ENCODE data around the gene THADA.
"Not testable (repeated sequence)": the region's sequence is repeated elsewhere in the genome, so short reads cannot be mapped to it uniquely, and the experiment has no call there.

THADA gene

DNA sequence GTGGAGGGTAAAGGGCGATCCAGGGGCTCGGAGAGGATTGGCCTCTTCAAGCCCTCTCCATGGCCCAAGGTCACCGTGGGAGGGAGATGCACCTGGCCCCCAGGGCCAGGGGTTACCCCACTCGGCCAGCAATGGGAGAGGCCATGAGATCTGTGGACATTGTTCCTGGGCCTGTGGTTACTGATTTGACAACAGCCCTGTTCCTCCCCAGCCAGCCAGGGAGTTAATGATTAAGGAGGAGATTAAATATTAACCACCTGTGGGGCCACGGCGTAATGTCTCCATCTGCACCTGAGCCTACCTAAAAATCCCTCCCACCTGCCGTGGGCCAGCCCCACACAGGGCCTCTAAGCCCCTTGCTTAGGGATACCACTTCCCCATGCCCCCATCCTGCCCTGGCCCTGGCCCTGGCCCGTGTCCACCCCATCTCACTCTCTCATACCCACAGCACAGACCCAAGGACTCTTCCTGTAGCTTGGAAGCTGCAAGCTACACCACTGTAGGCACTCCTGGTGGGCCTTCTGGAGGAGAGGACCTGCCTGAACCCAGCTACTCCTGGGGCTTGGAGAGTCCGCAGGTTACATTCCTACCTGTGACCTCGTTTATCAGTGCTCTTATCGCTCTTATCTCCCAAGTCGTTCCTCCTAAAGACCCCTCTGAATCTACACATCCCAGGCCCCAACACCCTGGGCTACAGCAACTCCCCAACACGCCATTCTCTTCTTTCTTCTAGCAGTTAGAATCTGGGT is 401.5 kb downstream of the THADA start:
- no peak for DNase-seq

DNA sequence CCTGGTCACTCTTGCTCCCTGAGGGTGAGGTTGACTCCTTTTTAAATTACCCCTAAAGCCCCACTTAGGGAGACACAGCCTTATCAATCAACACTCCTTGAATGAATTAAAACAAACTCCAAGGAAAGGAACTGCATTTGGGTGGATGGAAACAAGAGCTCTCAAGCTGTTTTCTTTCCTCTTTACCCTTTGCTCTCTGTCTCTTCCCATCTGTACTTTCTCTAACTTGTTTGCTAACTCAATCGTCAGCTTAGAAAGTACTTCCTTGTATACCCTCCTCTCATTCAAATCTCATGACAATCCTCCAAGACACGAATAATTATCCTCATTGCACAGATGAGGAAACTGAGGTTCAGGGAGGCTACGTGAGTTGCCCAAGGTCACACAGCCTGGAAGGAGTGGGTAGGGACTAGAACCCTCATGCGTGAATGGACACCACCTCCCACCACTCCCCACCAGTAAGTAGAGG is 402.2 kb downstream of the THADA start:
- no peak for DNase-seq

DNA sequence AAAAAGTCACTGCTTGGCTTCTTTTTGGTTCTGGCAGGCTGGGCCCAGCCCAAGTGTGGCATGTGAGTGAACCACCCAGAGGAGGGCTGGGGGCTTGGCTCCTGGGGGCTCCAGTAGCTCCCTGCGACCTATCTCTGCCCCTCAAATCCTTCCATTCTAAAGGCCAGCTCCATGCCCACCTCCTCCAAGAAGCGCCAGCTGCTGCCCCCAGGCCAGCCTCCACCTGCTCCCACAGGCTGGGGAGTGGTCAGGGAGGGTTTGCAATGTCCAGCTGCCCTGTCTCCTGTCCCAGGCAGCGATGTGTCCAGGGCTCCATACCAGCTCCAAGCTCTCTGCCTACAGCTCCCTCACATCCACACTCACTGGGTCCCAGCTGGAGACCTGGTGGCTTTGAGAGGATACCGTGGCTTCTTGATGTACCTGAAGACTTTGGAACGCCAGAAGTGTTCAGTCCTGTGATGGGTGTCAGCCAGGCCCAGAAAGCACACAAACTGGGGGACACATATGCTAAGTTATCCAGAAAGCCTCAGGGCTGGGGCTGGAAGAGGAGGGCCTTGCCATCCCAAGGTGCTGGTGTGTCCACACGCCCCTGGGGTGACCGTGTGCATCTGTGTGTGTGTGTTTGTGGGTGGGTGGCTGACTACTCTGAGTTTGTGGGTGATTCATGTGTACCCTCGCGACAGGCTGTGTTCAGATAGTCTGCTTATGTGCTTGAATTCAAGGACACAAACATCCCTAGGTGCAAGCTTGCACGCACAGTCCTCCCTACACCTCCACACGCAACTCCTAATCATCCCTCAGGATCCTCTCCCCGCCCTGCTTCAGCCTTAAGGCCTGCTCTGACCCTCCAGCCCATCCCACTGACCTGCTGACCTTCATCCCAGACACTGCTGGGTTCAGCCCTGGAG is 402.8 kb downstream of the THADA start:
- DNase-seq, result no peak

DNA sequence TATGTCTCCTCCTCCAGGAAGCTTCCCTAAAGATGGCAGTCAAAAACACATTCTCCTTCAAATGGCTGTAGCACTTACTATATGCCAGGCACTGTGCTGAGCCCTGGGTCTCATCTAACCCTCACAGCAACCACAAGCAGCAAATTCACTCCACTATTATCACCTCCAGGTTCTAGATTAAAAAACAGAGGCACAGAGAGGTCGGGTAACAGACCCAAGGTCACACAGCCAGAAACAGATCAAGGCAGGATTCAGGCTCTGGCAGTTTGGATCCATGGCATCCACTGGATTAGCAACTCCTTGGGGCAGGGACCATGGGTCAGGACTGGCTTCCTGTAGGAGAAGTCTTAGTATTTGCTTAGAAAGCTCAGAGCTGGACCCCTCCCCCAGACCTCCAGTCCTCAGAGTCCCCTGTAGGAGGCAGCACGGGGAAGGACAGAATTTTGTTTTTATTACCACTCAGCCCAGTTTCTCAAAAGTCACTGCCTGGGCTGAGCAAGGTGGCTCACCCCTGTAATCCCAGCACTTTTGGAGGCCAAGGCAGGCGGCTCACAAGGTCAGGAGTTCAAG is 403.8 kb downstream of the THADA start:
- no peak for DNase-seq

DNA sequence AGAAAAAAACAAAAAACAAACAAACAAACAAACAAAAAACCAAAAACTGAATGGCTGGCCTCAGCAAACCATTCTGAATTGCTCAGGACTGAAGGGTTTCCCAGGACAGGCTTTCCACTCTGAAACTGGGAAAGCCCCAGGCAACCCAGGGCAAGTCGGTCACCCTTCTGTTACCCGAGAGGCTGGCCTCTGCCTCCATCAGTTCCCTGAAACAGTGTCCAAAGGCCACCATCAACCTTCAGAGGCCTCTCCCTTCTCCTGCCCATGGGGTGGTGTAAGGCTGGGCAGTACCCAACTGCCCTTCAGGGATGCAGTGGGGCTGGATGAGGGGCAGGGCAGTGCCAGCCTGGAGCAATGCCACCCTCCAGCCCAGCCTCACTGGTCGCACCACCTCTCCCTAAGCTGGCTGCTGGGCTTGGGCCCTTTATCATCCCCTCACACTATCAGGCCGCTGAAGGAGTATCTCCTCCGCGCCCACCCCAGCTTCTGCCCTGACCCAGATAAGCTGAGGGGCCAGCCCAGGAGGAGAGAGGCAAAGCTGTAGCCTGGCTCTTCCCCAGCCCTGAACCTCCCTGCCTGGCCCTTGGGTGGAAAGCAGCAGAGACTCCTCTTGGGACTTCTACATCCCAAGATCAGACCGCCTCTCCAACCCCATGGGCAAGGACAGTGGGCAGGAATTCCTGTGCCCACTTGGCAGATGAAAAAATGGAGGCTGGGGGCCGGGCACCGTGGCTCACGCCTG is 405.4 kb downstream of the THADA start:
- no peak for DNase-seq

DNA sequence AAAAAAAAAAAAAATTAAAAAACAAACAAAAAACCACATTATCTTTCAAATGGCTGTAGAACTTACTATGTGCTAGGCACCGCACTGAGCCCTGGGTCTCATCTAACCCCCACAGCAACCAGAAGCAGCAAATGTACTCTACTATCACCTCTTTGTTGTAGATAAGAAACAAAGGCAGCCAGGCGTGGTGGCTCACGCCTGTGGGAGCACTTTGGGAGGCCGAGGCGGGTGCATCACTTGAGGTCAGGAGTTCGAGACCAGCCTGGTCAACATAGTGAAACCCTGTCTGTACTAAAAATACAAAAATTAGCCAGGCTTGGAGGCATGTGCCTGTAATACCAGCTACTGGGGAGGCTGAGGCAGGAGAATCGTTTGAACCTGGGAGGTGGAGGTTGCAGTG is 406.0 kb downstream of the THADA start:
- DNase-seq, result not testable (repeated sequence)

DNA sequence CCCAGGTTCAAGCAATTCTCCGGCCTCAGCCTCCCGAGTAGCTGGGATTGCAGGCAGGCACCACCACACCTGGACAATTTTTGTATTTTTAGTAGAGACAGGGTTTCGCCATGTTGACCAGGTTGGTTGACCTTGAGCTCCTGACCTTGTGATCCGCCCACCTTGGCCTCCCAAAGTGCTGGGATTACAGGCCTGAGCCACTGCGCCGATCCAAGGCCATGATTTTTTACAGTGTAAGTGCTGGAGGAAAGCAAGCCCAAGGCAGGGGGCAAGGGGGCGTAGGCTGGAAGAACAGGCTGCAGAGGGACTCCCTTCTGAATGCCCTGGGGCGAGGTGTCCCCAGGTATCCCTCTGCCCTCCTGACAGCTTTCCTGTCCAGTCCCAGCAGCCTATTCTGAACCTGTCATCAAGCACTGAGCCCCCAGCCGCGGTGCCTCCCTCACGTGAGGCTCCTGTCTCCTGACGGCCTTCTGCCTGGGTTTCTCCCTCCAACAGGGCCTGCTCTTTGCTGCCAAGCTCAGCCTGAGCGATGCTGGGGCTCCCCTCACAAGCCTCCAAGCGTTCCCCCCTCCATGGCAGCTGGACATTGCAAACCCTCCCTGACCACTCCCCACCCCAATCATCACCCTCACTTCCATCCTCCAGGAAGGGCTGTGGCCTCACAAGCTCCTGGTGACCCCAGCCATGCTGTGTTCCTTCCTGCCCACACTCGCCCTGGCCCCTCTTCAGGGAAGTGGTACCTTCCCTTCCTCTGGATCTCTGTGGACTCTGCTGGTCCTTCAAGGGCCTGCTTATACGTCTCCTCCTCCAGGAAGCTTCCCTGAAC is 407.1 kb downstream of the THADA start:
- DNase-seq, result no peak

DNA sequence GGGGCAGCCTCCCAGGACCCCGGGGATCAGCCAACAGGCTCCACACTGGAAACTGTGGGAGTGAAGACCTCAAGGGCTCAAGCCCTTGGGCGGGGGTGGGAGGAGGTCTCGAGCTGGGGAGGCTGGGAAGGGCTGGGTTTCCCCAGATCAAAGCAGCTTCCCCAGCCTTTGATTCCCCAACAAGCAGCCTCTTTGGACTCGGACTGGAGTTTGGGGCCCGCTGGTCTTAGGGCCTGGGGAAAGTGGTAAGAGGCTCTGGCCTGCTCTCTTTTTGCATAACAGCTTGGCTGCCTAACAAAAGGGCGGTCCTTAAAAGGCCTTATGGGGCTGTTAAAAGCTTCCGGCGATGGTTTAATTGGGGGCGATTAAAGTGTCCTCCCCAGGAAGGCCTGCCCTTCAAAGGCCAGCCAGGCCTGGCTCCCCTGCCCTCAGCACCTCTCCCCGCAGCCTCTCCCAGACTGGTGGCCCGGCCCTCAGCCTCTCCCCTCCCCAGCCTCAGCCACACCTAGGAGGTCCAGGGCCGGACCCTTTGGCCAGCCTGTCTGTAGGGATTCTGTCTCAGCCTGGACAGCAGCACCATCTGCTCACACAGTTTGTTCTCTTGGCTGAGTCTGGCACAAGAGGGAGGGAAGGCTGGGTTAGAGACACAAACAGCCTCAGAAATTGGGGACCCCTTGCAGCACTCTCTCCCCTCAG is 409.0 kb downstream of the THADA start:
- no peak for DNase-seq

DNA sequence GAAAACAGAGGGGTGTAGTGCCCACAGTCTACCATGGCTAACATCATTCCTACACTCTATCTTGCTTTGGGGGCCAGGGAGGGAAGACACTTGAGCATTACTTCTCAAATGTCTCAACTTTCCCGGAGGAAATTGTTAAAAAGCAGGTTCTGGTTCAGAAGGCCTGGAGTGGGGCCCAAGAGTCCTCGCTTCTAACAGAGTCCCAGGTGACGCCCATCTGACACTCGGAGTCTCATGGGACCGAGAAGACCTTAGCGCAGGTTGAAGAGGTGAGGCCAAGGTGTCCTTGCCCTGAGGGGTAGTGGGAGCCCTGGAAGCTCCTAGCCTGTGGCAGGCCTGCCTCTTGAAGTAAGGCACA is 409.5 kb downstream of the THADA start:
- DNase-seq, result no peak

DNA sequence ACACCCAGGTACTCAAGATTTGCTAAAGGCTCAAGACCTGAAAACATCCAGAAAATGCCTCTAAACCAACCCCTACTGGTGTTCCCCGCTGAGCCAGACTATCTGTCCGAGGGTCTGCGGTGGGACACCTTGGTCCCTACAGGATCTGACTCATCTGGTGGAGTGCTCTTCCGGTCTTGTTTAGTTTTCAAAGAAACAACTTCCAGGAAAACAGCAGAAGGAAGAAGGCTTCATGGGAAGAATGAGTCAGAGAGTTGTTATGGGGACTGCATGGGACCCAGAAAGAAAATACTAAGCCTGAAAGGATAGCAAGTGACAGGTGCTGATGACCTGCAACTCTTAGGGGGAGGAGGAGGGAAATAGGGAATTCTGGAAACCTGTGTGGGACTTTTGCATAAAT is 410.7 kb downstream of the THADA start:
- no peak for DNase-seq

DNA sequence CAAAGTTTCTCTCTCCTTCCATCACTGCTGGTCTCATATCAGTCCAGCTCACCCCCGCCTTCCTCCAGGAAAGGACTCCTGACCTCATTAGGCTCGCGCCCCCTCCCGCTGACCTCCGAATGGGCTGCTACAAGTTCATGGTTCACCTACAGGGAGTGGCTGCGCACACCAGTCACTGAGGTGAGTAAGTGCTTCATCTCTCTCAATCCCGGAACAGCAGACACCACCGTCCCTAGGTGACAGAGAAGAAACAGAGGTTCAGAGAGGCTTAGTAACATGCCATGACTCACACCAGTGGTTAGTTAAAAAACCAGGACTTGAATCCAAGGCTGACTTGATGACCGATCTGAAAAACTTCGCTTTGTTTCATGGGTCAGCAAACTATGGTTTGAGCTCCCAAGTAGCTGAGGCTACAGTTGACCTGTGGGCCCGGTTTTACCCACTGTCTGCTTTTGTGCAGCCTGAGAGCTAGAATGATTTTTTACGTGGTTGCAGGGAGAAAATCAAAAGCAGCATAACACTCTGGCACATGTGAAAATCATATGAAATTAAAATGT is 411.4 kb downstream of the THADA start:
- DNase-seq, result no peak

DNA sequence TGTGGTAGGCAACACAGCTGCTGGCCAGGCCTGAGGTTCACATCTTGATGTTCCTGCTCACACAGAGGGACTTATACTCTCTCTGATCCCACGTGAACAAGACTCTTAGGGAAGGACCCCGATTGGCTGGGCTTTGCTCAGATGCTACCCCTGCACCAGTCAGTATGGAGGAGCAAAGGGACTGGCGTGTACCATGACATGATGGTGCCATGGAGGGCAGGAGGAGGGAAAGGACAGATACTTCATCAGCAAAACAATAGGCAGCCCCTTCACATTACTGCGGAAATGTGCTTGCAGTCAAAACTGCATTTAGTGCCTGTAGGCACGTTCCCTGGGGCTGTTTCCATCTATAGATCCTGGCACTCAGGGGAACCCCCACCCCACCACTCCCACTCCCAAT is 412.1 kb downstream of the THADA start:
- no peak for DNase-seq

DNA sequence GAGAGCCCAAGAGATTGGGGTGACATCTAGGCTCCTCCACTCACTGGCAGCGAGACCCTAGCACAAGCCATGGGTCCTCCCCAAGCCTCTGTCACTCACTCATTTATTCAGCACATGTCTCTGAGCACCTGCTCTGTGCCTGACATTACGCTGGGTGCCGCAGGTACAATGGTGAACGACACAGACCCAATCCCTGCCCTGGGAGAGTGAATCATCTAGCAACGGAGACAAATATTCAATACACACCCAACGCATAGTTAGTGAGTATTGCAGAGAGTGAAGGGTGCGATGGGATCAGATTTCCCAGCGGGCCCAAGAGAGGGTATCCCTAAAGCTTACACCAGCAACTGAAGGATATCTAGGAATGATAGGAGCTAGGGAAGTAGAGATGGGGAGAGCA is 414.9 kb downstream of the THADA start:
- no peak for DNase-seq
